Measurements from ENCODE around the gene GPC5. TPM values are rescaled to one million over a fixed set of nuclear protein-coding genes. Genes with fewer than 3 reads are reported as not detected.

The GPC5 gene
- polyA plus RNA-seq, 1 experiment = not detected

DNA sequence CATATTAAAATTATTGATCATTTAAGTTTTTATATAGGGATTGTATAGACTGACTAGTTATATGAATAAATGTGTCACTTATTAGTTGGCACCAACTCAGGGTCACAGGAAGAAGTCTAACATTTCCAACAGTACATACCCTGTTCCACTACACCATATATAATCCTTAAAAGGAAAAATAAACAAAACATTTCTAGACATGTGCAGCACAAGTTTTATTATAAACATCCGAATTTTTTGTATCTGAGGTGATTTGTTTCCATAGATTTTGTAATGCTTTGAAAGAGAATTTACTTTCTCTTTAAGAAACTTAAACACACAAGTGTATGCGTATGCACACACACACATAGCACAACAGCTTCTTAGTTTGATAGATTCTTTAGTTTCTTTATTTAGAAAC, 1409.5 kb downstream of the GPC5 start:
- no peak for TF ChIP-seq CTCF (IDR thresholded peaks at IDR 0.05; ENCODE audit: insufficient read depth, low read depth, low read length)
- Histone ChIP-seq H3K4me3 (ENCODE audit: low read depth, low read length) (no peak overlapping the region), H3K36me3 (ENCODE audit: control insufficient read depth, insufficient read depth, low read length) (no peaks in the 10 kb centered on the region), H3K27me3 (ENCODE audit: control insufficient read depth, insufficient read depth, low read length) (no peaks in the 10 kb centered on the region)
- CTCF ChIA-PET = no interaction called here
- POLR2A ChIA-PET = no interaction called here
- DNase-seq (ENCODE audit: low read depth) = no peak

GRCh38 chr13:92821324-92821723, 1422.9 kb downstream of the GPC5 start:
- CTCF ChIA-PET = no interaction called here
- Histone ChIP-seq H3K4me3 (ENCODE audit: low read depth, low read length) (no peak overlapping the region), H3K27me3 (ENCODE audit: control insufficient read depth, insufficient read depth, low read length) (no peaks in the 10 kb centered on the region), H3K36me3 (ENCODE audit: control insufficient read depth, insufficient read depth, low read length) (no peaks in the 10 kb centered on the region)
- DNase-seq (ENCODE audit: low read depth) = no peak
- POLR2A ChIA-PET = no interaction called here
- no peak for TF ChIP-seq CTCF (IDR thresholded peaks at IDR 0.05; ENCODE audit: insufficient read depth, low read depth, low read length)

GRCh38 chr13:92823059-92823458, 1424.6 kb downstream of the GPC5 start:
- no peak overlapping the region for H3K4me3 ChIP-seq (ENCODE audit: low read depth, low read length)
- H3K27me3 ChIP-seq (ENCODE audit: control insufficient read depth, insufficient read depth, low read length) = no peaks in the 10 kb centered on the region
- TF ChIP-seq CTCF (IDR thresholded peaks at IDR 0.05; ENCODE audit: insufficient read depth, low read depth, low read length) = no peak
- ChIA-PET POLR2A (no interaction called here), CTCF (no interaction called here)
- H3K36me3 ChIP-seq (ENCODE audit: control insufficient read depth, insufficient read depth, low read length) = no peaks in the 10 kb centered on the region
- DNase-seq (ENCODE audit: low read depth) = no peak

DNA sequence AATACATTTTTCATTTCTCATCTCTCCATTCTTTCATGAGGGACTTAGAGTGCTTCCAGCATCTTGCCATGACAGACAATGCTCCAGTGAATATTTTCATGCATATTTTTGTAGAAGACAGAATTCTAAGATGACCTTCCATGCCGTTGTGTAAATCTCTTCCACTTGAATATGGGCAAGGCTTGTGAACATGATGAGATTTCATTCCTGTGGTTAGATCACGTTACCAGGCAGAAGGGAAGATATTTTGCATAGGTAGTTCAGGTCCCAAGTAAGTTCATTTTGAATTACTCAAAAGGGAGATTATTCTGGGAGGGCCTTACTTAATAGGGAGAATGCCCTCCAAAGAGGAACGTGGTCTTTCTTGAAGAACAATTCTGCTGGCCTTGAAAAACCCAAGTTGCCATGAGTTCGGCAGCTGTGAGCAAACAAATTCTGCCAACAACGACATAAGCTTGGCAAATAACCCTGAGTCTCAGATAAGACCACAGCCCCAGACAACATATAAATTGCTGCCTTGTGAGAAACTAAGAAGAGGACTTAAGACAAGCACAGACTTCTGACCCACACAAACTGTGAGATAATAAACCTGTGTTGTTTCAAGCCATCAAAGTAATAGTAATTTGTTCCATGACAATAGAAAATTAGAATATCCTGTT, 1427.6 kb downstream of the GPC5 start:
- Histone ChIP-seq H3K4me3 (ENCODE audit: low read depth, low read length) (no peak overlapping the region), H3K27me3 (ENCODE audit: control insufficient read depth, insufficient read depth, low read length) (no peaks in the 10 kb centered on the region), H3K36me3 (ENCODE audit: control insufficient read depth, insufficient read depth, low read length) (no peaks in the 10 kb centered on the region)
- ChIA-PET CTCF (no interaction called here), POLR2A (no interaction called here)
- DNase-seq (ENCODE audit: low read depth) = no peak
- no peak for TF ChIP-seq CTCF (IDR thresholded peaks at IDR 0.05; ENCODE audit: insufficient read depth, low read depth, low read length)

DNA sequence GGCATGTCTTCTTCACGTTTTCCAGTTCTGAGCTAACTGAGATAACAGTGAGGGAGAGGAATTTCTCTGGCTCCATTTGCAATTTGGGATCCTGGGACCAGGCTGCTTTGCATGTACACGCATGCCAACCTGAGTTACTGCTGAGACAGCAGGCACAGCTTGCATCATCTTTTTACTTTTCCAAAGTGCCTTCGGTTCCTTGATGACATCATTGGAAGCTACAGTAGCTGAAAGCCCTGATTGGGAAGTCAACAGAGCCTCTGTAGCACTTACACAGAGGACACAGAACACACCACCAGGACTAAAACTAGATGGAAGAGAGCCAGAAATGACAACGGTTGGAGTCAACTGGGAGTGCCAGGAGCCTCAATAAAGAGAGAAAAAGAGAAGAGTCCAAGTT, 1429.1 kb downstream of the GPC5 start:
- POLR2A ChIA-PET = no interaction called here
- CTCF ChIA-PET = no interaction called here
- no peak for TF ChIP-seq CTCF (IDR thresholded peaks at IDR 0.05; ENCODE audit: insufficient read depth, low read depth, low read length)
- Histone ChIP-seq H3K27me3 (ENCODE audit: control insufficient read depth, insufficient read depth, low read length) (no peaks in the 10 kb centered on the region), H3K36me3 (ENCODE audit: control insufficient read depth, insufficient read depth, low read length) (no peaks in the 10 kb centered on the region), H3K4me3 (ENCODE audit: low read depth, low read length) (no peak overlapping the region)
- no peak for DNase-seq (ENCODE audit: low read depth)
